ENCODE results near the gene INTS15.

DNA sequence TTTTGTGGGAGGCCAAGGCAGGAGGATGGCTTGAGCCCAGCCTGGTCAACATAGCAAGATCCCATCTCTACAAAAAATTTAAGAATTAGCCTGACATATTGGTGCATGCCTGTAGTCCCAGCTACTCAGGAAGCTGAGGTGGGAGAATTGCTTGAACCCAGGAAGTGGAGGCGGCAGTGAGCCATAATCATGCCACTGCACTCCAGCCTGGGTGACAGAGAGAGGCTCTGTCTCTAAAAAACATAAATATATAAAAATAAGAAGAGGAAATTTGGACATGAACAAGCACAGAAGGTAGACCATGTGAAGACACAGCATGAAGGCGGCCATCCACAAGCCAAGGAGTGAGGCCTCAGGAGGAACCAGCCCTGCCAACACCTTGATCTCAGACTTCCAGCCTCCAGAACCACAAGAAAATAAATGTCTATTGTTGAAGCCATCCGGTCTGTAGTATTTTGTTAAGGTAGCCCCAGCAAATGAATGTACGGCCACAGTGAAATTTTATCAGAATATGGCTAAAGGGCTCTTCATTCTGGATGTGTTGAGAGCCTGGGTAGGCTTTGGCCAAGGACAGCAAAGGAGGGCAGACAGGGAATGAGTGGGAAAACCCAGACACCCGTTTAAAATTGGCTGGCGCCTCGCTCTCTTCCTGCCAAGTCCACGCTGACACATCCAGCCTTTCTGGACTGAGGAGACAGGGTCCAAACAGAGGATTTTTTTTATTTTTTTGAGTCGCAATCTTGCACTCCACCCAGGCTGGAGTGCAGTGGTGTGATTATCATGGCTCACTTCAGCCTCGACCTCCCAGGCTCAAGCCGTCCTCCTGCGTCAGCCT is 25.7 kb upstream of the INTS15 start:
- TF ChIP-seq CTCF (conservative IDR thresholded peaks at IDR 0.05) (no peak), EZH2 (IDR thresholded peaks at IDR 0.05; ENCODE audit: low read depth) (no peak)
